GM10266 (cell line): Measurements from ENCODE around the gene HILPDA.

Experiments
- DNase-seq: peaks from one replicate; pipeline ENCODE4 v3.0.0; 2012; ENCODE audit errors: extremely low spot score
- CTCF ChIP-seq: IDR thresholded peaks from 2 replicates; pipeline ENCODE4 v1.5.1; 2012; ENCODE audit warnings: mild to moderate bottlenecking, low read depth; ENCODE audit not compliant: control insufficient read depth, insufficient read depth; ENCODE audit errors: missing control alignments

Gene HILPDA

GRCh38 chr7:128431221-128431620 lies 24.5 kb upstream of the HILPDA start:
- DNase-seq = no peak

GRCh38 chr7:128431754-128432153 lies 23.9 kb upstream of the HILPDA start:
- no peak for DNase-seq
- TF ChIP-seq CTCF = no peak

More at GRCh38 chr7:128431221-128431620, 24.5 kb upstream of the HILPDA start:
- no peak for TF ChIP-seq CTCF

- TF ChIP-seq CTCF = no peak
- no peak for DNase-seq
These were observed 21.0 kb upstream of the HILPDA start for GRCh38 chr7:128434413-128435326.

- DNase-seq = no peak
- TF ChIP-seq CTCF = no peak
These were observed 20.4 kb upstream of the HILPDA start for GRCh38 chr7:128435327-128435686.

- no peak for DNase-seq
- TF ChIP-seq CTCF = no peak
These were observed 18.0 kb upstream of the HILPDA start for GRCh38 chr7:128437426-128438332.

- TF ChIP-seq CTCF = no peak
- DNase-seq = no peak
These were observed 13.3 kb upstream of the HILPDA start for GRCh38 chr7:128442356-128442755.
